Right lobe of liver (tissue), 4 donors: ENCODE results near the gene RELCH.

Experiments
- CTCF ChIP-seq, 4 donors: fragments of 200-600 bp in 3 of 4; fragments of 450-650 bp in 1 of 4; IDR thresholded peaks; one replicate each; pipeline versions ENCODE4 v1.5.1 to v1.8.0; 2016 to 2022; ENCODE audit warnings: antibody characterized with exemption in 4 of 4, mild to moderate bottlenecking in 2 of 4
- POLR2A ChIP-seq: fragments of 450-650 bp; IDR thresholded peaks from one replicate; pipeline ENCODE4 v1.6.1; 2017; ENCODE audit warnings: antibody characterized with exemption, mild to moderate bottlenecking
- donor health status: DM: no; HTN: no; CAD: no.
- donor health status: DM: no; HTN: no; CAD: no.
- donor health status: DM: no; HTN: yes; CAD: no.

- TF ChIP-seq CTCF (IDR thresholded peaks at IDR 0.05) = no peak
- no peak for TF ChIP-seq POLR2A
These were observed 18.8 kb downstream of the RELCH start for GRCh38 chr18:62205824-62206223.
